Measurements from ENCODE around the gene SLC25A47.

GRCh38 chr14:100333827-100334226, 10.7 kb downstream of the SLC25A47 start:
- TF ChIP-seq CTCF (IDR thresholded peaks at IDR 0.05) (no peak), ZFX (IDR thresholded peaks at IDR 0.05; ENCODE audit: borderline replicate concordance) (no peak)
